GM18505 (cell line): ENCODE data around the gene ITPKB.
"Not testable (repeated sequence)": the region's sequence is repeated elsewhere in the genome, so short reads cannot be mapped to it uniquely, and the experiment has no call there.

Source experiments
- ATAC-seq: cut with Tn5 transposase; IDR thresholded peaks from one replicate; pipeline ENCODE4 v1.9.1; 2021; ENCODE audit not compliant: unreplicated experiment
- POLR2A ChIP-seq: IDR thresholded peaks from 4 replicates; pipeline ENCODE4 v1.6.1; 2011; ENCODE audit warnings: borderline replicate concordance; ENCODE audit not compliant: insufficient read depth, insufficient read length; ENCODE audit errors: extremely low read depth

ITPKB gene

DNA sequence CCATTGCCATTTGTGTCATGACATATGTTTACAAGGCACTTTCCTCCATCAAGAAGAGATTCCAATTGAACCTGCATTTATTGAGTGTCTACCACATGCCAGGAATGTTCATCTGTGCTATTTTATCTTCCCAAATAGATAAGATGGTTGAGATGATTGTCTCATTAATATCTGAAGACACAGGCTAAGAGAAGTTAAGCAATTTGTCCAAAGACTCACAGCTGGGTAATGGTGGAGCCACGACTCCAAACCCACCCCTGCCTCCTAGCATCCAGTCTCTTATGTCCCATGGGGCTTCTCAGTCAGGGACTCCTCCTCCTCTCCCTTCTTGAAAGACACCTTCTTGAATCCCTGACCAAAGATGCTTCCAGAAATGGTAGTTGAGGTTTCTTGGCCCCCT, 122.4 kb downstream of the ITPKB start:
- no peak for TF ChIP-seq POLR2A
- ATAC-seq = no peak

DNA sequence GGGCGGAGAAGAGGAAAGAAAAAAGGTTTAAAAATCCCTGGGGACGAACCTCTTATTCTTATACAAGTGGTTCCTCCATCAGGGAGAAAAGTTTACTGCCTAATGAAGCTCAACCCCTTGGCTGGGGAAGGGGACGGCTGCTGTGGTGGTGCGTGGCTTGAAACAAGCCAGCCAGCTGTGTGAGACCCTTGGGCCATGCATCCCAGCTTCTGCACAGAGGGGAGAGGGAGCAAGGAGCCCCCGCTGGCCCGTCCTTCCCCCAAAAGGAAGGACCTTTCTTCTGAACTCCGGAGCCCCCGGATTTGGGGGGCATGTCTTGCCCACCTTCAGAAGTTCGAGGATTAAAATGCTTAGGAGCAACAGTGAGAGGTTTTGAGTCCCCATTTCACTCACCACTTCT, 123.2 kb downstream of the ITPKB start:
- TF ChIP-seq POLR2A = no peak
- no peak for ATAC-seq

DNA sequence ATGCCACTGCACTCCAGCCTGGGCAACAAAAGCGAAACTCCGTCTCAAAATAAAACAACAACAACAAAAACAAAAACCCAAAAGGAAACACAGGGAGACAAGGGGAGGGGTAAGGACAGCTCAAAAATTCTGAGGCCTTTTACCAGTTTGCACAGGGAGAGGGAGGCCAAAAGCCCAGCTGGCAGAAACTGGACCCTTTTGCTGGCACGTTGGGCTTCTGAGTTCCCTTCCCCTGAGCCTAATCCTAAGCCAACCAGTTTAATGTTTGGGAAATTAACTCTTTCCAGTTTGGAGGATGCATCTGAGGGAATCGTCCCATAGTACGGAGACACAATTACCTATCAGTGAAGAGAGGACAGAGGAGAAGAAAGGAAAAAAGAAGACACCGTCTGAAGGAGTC, 127.1 kb downstream of the ITPKB start:
- ATAC-seq = not testable (repeated sequence)

DNA sequence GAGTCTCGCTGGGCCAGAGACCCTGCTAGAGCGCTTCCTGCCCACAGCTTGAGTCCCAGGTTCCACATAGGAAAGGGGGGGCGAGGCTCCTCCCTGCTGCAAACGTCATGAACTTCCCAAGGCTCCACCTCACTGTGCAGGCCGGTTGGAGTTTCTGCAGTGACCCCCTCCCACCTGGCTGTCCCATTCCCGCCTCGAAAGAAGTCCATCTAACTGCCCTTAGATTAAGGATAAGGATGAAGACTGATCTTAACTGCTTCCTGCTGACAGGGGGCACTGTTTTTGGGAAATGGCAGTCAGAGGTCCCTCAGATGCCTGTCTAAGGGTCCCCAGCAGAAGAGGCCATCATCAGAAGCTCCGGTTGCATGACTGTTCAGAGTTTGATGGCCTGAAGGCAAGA, 127.8 kb downstream of the ITPKB start:
- ATAC-seq = no peak
- no peak for TF ChIP-seq POLR2A

DNA sequence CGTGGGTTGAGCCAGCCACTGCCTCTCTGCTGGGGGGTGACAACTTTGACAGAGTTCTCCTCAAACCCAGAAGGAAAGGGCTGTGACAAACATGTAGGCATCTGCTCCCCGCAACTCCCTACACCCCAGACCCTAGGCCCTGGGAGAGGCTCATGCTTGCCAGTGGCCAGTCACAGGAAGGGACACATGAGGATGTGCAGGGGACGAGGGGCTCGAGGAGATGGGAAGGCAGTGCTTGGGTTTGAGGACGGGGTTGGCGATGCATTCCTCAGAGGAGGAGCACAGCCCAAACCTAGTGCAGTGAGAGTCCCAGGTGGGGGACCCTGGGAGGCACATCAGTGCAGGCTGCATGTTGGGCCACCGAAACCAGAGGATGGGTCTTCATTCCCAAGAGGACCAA, 128.4 kb downstream of the ITPKB start:
- no peak for TF ChIP-seq POLR2A
- ATAC-seq = no peak

DNA sequence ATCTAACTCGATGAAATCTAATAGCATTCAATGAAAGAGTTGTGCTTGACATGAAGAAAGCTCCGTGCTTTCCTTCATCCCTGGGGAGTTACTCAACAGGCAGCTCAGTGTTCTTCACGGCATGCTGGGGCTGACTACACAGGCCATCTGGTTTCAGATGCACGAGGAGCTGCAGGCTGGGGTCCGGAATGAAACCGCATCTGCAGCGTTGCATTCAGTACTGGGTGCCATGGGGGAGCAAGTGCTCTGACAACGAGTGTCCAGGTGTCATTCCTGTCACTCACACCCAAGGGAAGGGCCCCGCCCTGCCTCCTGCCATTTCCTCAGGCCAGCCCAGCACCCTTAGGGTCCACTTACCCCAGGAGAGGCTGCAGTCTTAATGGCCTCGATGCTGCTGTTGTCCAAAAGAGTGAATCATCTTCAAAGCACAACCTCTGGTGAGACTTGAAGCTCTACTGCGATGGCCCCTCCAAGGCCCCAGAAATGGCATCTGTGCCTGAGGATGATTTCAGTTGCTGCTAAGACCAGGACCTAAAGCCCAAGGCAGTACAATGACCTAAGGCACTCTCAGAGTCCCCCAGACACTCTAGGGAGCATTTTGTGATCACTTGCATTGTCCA, 129.1 kb downstream of the ITPKB start:
- no peak for ATAC-seq
- no peak for TF ChIP-seq POLR2A

DNA sequence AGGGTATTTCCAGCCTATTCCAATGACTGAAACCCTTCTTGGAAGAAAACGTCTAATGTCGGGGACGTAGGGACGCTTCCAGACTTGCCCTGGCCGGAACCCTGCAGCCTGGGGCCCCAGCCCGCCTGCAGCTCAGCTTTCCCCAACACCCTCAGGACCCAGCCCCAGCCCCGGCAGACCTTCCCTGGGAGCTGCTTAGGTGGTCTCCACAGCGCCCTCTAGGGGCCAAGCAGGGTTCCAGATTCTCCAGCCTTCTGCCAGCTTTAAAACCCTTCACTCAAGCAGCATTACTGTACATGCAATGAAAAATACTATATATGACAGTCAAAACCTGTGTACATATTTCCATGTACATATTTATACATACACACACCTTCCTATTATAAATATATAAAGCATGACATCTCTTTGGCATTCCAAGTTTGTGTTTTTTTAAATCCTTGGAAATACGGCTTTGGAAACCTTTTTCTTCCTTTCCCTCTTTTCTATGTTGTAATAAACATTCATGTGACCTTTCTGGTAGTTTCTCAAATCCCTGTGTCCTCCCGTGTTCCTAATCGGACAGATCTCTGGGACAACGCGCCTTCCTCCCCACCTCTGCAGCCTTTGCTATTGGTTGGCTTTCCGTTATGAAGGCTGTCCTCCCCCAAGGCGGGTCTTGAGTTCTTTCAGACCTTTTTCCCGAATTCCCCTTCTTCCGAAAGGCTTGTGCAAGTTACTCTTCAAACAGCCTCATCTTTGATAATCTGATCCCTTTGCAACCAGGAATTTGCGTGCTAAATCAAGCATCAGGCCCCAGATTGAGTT, 130.2 kb downstream of the ITPKB start:
- ATAC-seq = no peak

DNA sequence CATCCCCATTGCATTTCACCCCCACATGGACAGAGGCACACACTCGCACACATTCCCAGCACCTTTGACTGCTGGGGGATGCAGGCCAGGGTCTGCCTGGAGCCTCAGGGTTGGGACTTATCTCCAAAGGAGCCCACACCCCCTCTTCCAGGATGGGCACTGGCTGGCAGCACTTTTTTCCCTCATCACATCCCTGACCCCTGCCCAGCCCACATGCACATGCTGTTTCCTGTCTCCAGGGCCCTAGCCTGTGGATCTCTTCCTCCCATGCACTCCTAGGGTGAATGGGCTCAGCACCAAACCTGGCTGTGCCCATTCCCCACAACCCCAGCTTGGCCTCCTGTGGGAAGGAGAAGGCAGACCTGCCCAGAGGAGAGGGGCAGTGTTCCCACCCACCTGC, 131.3 kb downstream of the ITPKB start:
- no peak for ATAC-seq

More for the DNA sequence above, 130.2 kb downstream of the ITPKB start:
- TF ChIP-seq POLR2A = no peak

DNA sequence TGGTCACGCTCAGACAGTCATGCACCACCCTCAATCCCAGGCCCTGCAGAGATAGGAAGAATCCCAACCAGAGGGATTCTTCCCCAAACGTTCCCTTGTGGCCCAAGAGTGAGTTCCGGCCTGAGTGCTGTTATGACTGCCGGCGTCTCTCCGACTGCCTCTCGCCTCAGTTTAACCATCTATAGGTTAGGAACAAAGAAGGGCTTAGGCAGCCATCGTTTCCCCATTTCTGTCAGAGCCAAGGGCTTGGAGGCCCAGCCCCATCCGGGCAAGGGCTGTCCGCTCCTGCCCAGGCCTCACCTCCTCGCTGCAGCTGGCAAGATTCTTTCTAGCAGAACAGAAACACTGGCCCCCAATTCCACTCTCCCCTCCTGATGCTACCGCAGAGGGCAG, 131.8 kb downstream of the ITPKB start:
- ATAC-seq = no peak
- TF ChIP-seq POLR2A = no peak

More for the DNA sequence above, 131.3 kb downstream of the ITPKB start:
- no peak for TF ChIP-seq POLR2A

DNA sequence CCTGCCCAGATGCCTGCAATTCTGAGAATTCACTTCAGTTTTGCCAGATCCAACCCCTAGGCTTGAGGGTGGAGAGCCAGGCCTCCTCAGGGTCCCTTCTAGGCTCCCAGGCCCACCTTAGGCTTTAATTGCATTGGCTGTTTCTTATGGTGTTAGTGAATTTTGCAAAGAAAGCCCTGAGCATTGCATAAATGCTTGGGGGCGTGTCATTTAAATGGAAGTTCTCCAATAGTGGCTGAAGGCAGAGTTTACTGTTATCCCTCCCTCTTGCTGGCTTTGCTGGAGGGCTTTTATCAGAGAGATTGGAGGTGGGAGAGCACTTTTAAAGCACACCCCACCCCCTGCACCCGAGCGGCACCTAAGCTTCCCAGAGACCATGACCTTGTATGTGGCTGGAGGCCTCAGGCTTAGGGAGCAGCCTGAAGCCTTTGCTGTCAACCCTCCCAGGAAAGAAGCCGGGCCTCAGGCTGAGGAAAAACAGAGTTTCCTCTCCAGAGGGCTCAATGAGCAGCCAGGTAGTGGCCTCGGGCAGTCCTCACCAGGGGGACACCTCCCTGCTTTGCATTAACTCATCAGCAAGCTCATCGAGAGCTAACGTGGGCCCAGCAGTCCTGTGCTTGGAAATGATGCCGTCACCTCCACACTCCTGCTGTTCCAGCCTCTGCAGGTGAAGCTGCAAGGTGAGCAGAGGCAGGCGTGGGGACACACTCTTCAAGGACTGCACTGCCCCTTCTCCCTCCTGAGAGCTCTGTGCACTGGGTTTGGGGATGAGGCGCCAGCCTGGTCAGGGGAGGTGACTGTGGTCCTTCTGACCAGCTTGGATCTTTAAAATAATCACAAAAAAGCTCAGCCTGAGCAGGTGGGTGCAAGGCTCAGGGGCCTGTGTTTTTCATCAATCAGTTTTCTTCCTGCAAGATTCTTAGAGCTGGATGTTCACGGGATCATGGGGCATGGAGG, 132.5 kb downstream of the ITPKB start:
- no peak for TF ChIP-seq POLR2A

DNA sequence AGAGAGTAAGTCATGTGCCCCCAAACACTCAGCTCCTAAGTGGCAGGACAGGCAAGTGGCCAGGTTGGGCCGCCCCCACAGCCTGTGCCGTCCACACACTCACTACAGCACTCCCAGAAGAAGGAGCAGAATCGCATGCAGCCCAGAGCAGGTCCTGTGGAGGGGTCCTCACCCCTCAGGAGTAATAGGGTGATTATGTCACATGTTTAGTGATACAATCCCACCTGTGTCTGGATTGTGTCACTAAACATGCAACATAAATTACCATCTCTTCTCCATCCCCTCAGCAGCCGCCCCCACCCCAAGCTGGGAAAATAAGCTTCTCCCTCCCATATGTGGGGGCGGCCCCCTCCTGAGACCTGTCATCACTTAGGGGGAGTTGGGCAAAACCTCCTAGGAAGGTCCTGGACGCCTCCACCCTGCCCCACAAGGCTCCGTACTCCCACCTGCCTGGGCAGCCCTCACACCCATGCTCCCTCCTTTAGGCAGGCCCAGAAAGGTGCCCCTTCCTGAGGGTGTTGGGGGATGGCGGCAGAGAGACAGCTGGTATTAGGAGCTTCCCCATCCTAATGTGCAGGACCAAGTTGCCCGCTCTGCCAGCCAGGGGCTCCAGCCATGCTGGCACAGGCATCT, 133.6 kb downstream of the ITPKB start:
- no peak for ATAC-seq
- no peak for TF ChIP-seq POLR2A

More for the DNA sequence above, 132.5 kb downstream of the ITPKB start:
- no peak for ATAC-seq

DNA sequence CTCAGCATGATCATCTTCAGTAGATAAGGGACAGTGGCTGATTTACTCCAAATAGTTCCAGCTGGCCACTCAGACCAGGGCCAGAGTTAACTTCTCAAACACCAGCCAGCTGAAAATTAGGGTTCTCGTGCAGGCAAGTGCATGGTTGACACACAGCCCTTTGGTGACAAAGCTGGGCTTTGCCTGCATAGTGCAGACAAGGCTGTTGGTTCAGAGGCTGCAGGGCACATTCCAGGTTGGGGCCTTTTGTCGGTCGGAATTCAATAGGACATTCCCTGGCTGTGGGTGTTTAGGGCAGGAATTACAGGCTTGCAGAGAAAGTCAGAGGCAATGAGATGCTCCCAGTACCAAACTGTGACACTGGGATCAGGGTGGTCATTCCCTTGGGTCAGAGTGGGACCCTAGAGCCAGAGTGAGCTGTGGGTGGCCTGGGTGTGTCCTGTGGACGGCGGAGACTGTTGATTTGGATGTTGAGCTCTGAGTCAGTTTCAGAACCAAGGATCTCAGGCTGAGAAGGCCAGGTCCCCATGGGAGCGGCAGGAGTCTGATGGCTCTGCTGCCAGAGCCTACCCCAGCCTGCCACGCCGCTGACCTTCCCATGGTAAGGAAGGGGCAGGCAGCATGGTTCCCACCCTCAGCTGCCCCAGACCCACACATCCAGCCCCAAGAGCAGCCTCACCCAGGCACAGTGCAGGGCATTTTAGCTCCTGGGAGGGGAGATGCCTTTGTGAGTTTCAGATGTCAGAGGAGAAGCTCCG, 134.3 kb downstream of the ITPKB start:
- no peak for ATAC-seq
- TF ChIP-seq POLR2A = no peak
